Measurements from ENCODE around the gene DESI1. TPM values are rescaled to one million over a fixed set of nuclear protein-coding genes. Genes with fewer than 3 reads are reported as not detected.
"Not testable (repeated sequence)": the region's sequence is repeated elsewhere in the genome, so short reads cannot be mapped to it uniquely, and the experiment has no call there.

DESI1 gene
- polyA plus RNA-seq (ENCODE audit: insufficient read length in 3 of 3): 10 to 100 TPM; 23.6 to 25.6 (median 24.2) TPM

DNA sequence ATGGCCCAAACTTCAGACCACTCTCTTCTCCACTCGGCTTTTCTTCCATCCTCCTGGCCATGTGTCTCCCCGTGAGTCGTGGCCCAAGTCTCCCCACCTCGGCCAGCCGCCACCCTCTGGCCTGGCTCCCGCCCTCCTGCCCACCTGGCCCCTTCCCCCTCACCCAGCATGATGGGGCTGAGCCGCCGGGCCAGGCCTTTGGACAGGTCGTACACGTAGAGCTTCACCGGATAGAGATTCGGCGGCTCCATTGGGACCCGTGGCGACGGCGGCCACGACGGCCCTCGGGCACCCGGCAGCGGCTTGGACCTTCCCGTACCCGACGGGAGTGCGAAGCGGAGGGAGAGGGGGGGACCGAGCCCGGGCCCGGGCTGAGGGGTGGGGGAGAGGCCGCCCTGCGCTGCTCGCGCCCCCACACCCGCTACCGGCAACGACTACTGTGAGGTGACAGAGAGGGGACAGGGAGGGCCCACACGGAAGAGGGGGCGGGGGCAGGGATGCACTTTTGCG lies at the start of gene DESI1:
Gene DESI1, minus strand, starts transcription at position 455 of the 510 bp plus-strand sequence. Its CDS starts 204 bp downstream, at position 251.
- peak in 1 of 3 donors; percentile 27 for DNase-seq (ENCODE audit: low read depth in 3 of 3, low spot score in 2 of 3)

- no peak for DNase-seq (ENCODE audit: low read depth in 3 of 3, low spot score in 2 of 3)
Observed at GRCh38 chr22:41668971-41669911, 48.4 kb upstream of the DESI1 start.

DNA sequence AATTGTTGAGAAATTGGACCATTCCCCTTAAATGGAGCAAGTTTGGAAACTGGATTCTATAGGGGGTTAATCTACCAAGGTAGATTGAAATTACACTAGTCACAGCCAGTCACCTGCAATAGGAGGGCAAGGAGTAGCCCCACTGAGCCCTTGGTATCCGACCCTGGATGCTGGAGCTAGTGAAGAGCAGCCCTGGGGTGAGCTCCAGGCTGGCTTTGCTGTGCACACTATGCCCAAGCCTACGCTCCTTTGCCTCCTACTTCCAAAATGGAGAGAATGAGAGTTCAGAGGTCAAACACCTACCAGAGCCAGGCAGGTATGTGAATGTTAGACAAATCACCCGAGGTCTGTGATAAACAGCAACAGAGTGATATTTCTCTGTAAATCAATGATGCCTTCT lies 44.1 kb upstream of the DESI1 start:
- DNase-seq (ENCODE audit: low read depth in 3 of 3, low spot score in 2 of 3): no peak

- DNase-seq (ENCODE audit: low read depth in 3 of 3, low spot score in 2 of 3): no peak
Observed at GRCh38 chr22:41664490-41664889, 43.6 kb upstream of the DESI1 start.

- not testable (repeated sequence) for DNase-seq (ENCODE audit: low read depth in 3 of 3, low spot score in 2 of 3)
Observed at GRCh38 chr22:41663594-41663993, 42.8 kb upstream of the DESI1 start.

GRCh38 chr22:41661713-41662112 lies 40.9 kb upstream of the DESI1 start:
- DNase-seq (ENCODE audit: low read depth in 3 of 3, low spot score in 2 of 3): no peak

- DNase-seq (ENCODE audit: low read depth in 3 of 3, low spot score in 2 of 3): no peak
Observed at GRCh38 chr22:41661088-41661487, 40.2 kb upstream of the DESI1 start.

DNA sequence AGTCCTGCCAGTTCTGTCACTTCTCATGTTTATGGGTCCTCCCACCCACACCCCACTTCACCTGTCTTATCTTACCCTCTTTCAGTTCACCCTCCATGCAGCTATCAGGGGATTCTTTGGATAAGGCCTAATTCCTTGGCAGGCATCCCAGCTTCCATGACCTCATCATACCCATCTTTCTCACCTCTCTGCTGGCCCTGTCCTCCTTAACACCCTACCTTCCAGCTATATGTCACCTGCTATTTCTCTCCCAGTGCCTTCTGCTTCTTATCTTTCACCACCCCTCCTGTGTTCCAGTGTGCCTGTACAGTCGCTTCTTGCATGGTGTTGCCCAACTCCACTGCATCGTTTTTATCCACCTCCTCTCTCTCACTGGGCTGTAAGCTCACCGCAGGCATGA lies 39.6 kb upstream of the DESI1 start:
- DNase-seq (ENCODE audit: low read depth in 3 of 3, low spot score in 2 of 3): no peak

- DNase-seq (ENCODE audit: low read depth in 3 of 3, low spot score in 2 of 3): no peak
Observed at GRCh38 chr22:41659941-41660340, 39.1 kb upstream of the DESI1 start.

DNA sequence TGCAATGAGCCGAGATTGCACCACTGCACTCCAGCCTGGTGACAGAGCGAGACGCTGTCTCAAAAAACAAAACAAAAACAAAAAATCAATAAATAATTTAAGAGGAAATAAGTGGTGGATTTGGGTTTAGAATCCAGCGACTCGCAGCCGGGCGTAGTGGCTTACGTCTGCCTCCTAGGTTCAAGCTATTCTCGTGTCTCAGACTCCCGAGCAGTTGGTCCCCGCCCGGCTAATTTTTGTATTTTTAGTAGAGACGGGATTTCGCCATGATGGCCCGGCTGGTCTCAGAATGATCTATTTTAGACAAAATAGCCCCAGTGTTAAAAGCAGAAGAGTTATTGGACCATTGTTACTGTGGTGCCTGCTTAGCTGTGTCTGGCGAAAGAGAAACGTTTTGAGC lies 38.0 kb upstream of the DESI1 start:
- DNase-seq (ENCODE audit: low read depth in 3 of 3, low spot score in 2 of 3): no peak

DNA sequence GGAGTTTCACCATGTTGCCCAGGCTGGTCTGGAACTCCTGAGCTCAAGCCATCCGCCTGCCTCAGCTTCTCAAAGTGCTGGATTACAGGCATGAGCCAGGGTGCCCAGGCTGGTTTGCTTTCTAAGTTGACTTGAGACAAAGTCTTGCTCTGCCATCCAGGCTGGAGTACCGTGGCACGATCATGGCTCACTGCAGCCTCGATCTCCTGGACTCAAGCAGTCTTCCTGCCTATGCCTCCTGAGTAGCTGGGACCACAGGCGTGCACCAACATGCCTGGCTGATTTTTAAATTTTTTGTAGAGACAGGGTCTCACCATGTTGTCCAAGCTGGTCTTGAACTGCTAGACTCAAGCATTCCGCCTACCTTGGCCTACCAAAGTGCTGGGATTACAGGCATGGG lies 36.9 kb upstream of the DESI1 start:
- no peak for DNase-seq (ENCODE audit: low read depth in 3 of 3, low spot score in 2 of 3)

DNA sequence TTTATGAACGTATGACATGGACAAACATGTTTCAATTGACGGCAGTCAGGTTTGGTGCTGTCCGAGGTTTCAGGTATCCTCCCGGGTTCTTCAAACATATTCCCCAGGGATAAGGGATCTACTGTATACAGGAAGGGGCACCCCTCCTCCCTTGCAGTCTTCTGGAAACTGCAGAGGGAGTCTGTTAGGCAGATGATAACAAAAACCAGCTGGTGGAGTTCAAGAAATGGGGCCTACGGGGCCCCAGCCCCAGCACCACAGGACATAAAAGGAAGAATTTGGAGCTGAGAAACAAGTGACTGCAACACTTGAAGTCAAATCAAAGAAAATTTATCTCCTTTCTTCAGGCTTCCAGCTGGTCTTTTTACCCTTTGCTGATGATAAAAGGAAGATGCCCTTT lies 35.7 kb upstream of the DESI1 start:
- peak in 1 of 3 donors; percentile 15 for DNase-seq (ENCODE audit: low read depth in 3 of 3, low spot score in 2 of 3)

- DNase-seq (ENCODE audit: low read depth in 3 of 3, low spot score in 2 of 3): no peak
Observed at GRCh38 chr22:41654322-41654721, 33.5 kb upstream of the DESI1 start.

- no peak for DNase-seq (ENCODE audit: low read depth in 3 of 3, low spot score in 2 of 3)
Observed at GRCh38 chr22:41650821-41651220, 30.0 kb upstream of the DESI1 start.

DNA sequence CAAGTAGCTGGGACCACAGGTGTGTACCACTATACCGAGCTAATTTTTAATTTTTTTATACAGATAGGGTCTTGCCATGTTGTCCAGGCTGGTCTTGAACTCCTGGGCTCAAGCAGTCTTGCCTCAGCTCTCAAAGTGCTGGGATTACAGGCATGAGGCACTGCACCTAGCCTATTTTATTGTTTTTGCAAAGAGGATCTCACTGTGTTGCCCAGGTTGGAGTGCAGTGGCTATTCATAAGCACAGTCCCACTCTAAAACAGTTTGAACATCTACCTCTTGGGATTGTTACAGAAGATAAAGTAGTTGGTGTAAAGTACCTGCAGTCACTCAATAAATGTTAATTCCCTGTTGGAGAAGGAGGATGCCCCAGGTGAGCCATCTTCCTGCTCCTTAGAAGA lies 29.4 kb upstream of the DESI1 start:
- no peak for DNase-seq (ENCODE audit: low read depth in 3 of 3, low spot score in 2 of 3)

DNA sequence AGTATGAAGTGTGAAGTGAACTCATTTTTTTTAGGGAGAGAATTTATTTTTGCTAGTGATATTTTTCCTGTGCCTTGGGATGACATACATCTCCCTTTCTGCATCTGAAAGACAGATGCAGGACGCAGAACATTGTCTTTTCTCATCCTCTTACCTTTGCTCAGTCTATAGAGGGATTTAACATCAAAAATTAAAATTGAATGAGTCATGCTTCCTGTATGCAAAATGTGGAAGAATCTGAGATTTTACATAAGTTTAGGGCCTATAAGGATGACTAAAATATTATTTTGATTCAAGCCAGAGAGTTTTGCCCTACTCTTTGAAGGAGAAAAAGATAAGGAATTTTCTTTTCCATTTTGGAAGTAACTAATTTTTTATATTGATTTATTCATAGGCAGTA lies 27.6 kb upstream of the DESI1 start:
- no peak for DNase-seq (ENCODE audit: low read depth in 3 of 3, low spot score in 2 of 3)

DNA sequence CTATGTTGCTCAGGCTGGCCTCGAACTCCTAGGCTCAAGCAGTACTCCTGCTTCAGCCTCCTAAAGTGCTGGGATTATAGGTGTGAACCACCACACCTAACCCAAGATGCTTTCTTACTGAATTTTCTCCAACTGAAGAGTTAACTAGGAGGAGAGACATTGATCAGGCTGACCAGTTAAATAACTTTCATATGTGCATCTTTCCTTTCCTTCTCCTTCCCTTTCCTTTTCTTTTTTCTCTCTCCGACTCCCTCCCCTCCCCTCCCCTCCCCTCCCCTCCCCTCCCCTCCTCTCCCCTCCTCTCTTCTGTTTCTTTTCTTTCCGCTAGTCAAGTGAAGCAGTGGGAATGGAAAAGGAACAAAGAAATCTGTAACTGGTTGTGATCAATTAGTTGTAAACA lies 26.9 kb upstream of the DESI1 start:
- no peak for DNase-seq (ENCODE audit: low read depth in 3 of 3, low spot score in 2 of 3)

DNA sequence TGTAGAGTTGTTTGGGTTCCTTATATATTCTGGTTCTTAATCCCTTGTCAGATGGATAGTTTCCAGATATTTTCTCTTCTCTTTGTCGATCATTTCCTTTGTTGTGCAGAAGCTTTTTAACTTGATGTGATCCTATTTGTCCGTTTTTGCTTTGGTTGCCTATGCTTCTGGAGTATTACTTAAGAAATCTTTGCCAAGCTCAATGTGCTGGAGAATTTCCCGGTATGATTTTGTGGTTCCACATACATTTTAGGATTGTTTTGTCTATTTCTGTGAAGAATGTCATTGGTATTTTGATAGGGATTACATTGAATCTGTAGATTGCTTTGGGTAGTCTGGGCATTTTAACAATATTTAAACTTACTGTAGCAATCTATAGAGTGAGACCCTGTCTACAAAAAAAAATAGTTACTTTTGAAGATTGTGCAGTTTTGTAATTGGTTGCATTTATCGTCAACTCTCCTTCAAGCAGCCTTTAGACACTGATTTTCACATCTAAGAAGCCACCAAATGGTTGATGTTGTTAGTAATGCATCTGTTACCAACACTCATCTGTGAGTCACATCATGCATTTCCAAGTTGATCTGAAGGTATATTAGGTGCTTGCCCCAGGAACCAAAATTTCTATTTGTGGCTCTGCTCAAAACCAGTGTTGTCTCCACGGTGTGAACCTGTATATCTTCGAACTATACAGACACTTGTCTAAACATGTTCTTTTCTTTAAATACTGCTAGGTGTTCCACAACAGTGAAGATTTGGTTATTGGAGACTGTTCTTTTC lies 21.7 kb upstream of the DESI1 start:
- DNase-seq (ENCODE audit: low read depth in 3 of 3, low spot score in 2 of 3): no peak

- no peak for DNase-seq (ENCODE audit: low read depth in 3 of 3, low spot score in 2 of 3)
Observed at GRCh38 chr22:41641854-41642253, 21.0 kb upstream of the DESI1 start.

DNA sequence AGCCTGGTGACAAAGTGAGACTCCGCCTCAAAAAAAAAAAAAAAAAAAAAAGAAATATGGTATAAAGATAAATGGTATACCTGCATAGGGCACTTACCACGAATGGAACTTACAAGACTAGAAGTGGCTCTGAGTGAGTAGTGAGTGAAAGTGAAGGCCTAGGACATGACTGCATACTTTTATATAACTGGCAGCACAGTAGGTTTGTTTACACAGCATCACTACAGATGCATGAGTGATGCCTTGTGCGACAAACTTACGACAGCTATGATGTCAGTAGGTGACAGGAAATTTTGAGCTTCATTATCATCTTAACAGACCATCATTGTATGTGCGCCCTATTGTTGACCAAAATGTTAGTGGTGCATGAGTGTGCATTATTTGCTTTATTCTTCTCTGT lies 17.9 kb upstream of the DESI1 start:
- DNase-seq (ENCODE audit: low read depth in 3 of 3, low spot score in 2 of 3): no peak

GRCh38 chr22:41638124-41638523 lies 17.3 kb upstream of the DESI1 start:
- DNase-seq (ENCODE audit: low read depth in 3 of 3, low spot score in 2 of 3): no peak
